Pancreas (tissue), 10 donors: Measurements from ENCODE around the gene RCAN1. TPM values are rescaled to one million over a fixed set of nuclear protein-coding genes. Genes with fewer than 3 reads are reported as not detected.
"Not testable (repeated sequence)": the region's sequence is repeated elsewhere in the genome, so short reads cannot be mapped to it uniquely, and the experiment has no call there.

Source experiments
- ATAC-seq, 4 donors: fragments of 200-7000 bp; cut with Tn5 transposase; one replicate each; pipeline versions ENCODE4 v1.8.0 to v1.9.1; 2020; ENCODE audit warnings: mild to moderate bottlenecking in 4 of 4, moderate library complexity in 4 of 4
- DNase-seq, 6 donors: peaks; one replicate each; pipeline ENCODE4 v3.0.0-alpha.2; 2020
- FAIRE-seq: peaks from 2 replicates; lab custom pipeline; 2012; peaks lifted over from hg19 to GRCh38; lab: Jason Lieb, UNC
- H3K27ac ChIP-seq, 4 donors: fragments of 200-600 bp; sonication (generic); 1 replicate in 3 of 4; 2 replicates in 1 of 4; pipeline versions ENCODE4 v1.5.0 to v1.8.0; 2020
- H3K27me3 ChIP-seq, 4 donors: fragments of 200-600 bp; one replicate each; pipeline ENCODE4 v1.8.0; 2021
- H3K36me3 ChIP-seq, 3 donors: fragments of 200-600 bp; sonication (generic) in 1 of 3; one replicate each; pipeline versions ENCODE4 v1.5.0 to v1.8.0; 2020 to 2021
- H3K4me1 ChIP-seq, 3 donors: fragments of 200-600 bp; one replicate each; pipeline ENCODE4 v1.8.0; 2021
- H3K4me3 ChIP-seq, 4 donors: fragments of 200-600 bp; sonication (generic) in 2 of 4; one replicate each; pipeline versions ENCODE4 v1.5.0 to v1.8.0; 2020 to 2021
- H3K9me3 ChIP-seq, 4 donors: fragments of 200-600 bp; one replicate each; pipeline ENCODE4 v1.8.0; 2021
- CTCF ChIP-seq, 4 donors: fragments of 200-600 bp; sonication (generic) in 3 of 4; IDR thresholded peaks; one replicate each; pipeline versions ENCODE4 v1.5.0 to v1.8.0; 2021; ENCODE audit warnings: antibody characterized with exemption in 4 of 4
- WGBS, 2 donors: extraction: QIAGEN DNeasy Blood & Tissue Kit; methylation state at CpG; one replicate each; pipeline ENCODE4 v1.1.7; 2013; 5-methylcytosine and 5-hydroxymethylcytosine counted together
- intact Hi-C, 3 donors: fragments of 100-400 bp; cut with DNase I; formaldehyde crosslinking; loops; one replicate each; pipeline versions ENCODE4 v1.11.1 to v1.14.2; 2022
- polyA plus RNA-seq, 2 donors: library from polyadenylated mRNA; stranded (reverse); fragments of 200-250 nt; gene quantifications; one replicate each; pipeline ENCODE4 v1.2.3, GENCODE V29; 2013
- total RNA-seq, 6 donors: library from RNA; stranded (reverse); fragmentation: NEBNext Ultra II Directional in 4 of 6; extraction: Animal tissue kit (Norgen Biotek cat#: 25700) in 4 of 6; gene quantifications; one replicate each; pipeline versions ENCODE4 v1.2.1 to v1.2.4, GENCODE V29; 2021 to 2023
- donor health status: healthy with polysubstance abuse.
- donor health status: DM: no; HTN: no; CAD: no; lungs with moderate emphysema.
- donor health status: DM: no; HTN: no; CAD: no.
- donor health status: control.
- donor health status: control.
- donor health status: Bipolar disorder and iron deficiency.
- donor health status: DM: yes; HTN: yes; CAD: no.
- donor health status: DM: no; HTN: no; CAD: no.
- donor health status: DM: no; HTN: no; CAD: no.
- donor health status: DM: yes; HTN: yes; CAD: no.

RCAN1 gene
- total and polyA plus RNA-seq, 8 donors, result 9.5 to 19.7 (median 14.7) TPM

- FAIRE-seq, result no peak
- Histone ChIP-seq H3K4me1 (no peaks in the 10 kb centered on the region), H3K36me3 (no peaks in the 10 kb centered on the region), H3K27ac (no peak overlapping the region), H3K9me3 (no peaks in the 10 kb centered on the region), H3K27me3 (no peaks in the 10 kb centered on the region), H3K4me3 (no peak overlapping the region)
- no peak for ATAC-seq
- intact Hi-C loops, result no loop called here
- TF ChIP-seq CTCF (IDR thresholded peaks at IDR 0.05), result no peak
- no peak for DNase-seq
- 67 to 81% methylated on average over 2 of the region's 2 CpGs for WGBS, 2 donors
Observed at GRCh38 chr21:34606621-34607020, 8.3 kb downstream of the RCAN1 start.

- WGBS, 2 donors, result 89 to 91% methylated on average over 7 of the region's 7 CpGs
- DNase-seq (no peak), ATAC-seq (no peak), FAIRE-seq (no peak)
- H3K36me3 ChIP-seq, result no peaks in the 10 kb centered on the region
- intact Hi-C loops, result no loop called here
- no peaks in the 10 kb centered on the region for H3K27me3 ChIP-seq
- H3K9me3 ChIP-seq, result no peaks in the 10 kb centered on the region
- TF ChIP-seq CTCF (IDR thresholded peaks at IDR 0.05), result no peak
- H3K4me3 ChIP-seq, result no peak overlapping the region
- no peak overlapping the region for H3K27ac ChIP-seq
- H3K4me1 ChIP-seq, result no peaks in the 10 kb centered on the region
Observed at GRCh38 chr21:34606051-34606450, 8.9 kb downstream of the RCAN1 start.

GRCh38 chr21:34604956-34605355 lies 10.0 kb downstream of the RCAN1 start:
- 87 to 95% methylated on average over 5 of the region's 5 CpGs for WGBS, 2 donors
- H3K36me3 ChIP-seq, ATAC-seq, DNase-seq, H3K4me3 ChIP-seq, intact Hi-C loops, H3K9me3 ChIP-seq, H3K27ac ChIP-seq, H3K27me3 ChIP-seq, FAIRE-seq, H3K4me1 ChIP-seq: not testable (repeated sequence)

- intact Hi-C loops, result no loop called here
- H3K27ac ChIP-seq, result no peak overlapping the region
- no peak for TF ChIP-seq CTCF (IDR thresholded peaks at IDR 0.05)
- H3K27me3 ChIP-seq, result no peaks in the 10 kb centered on the region
- H3K36me3 ChIP-seq, result no peaks in the 10 kb centered on the region
- no peaks in the 10 kb centered on the region for H3K9me3 ChIP-seq
- 91 to 96% methylated on average over 2 of the region's 2 CpGs for WGBS, 2 donors
- FAIRE-seq (no peak), DNase-seq (no peak), ATAC-seq (no peak)
- H3K4me1 ChIP-seq, result no peaks in the 10 kb centered on the region
- no peak overlapping the region for H3K4me3 ChIP-seq
Observed at GRCh38 chr21:34604556-34604955, 10.4 kb downstream of the RCAN1 start.

GRCh38 chr21:34603710-34604057 lies 11.2 kb downstream of the RCAN1 start:
- no peak for FAIRE-seq
- intact Hi-C loops, result no loop called here

More at GRCh38 chr21:34603710-34604057, 11.2 kb downstream of the RCAN1 start:
- Histone ChIP-seq H3K4me1 (no peaks in the 10 kb centered on the region), H3K36me3 (no peaks in the 10 kb centered on the region), H3K9me3 (no peaks in the 10 kb centered on the region), H3K27me3 (no peaks in the 10 kb centered on the region), H3K4me3 (no peak overlapping the region), H3K27ac (no peak overlapping the region)
- DNase-seq (no peak), ATAC-seq (no peak)
- no peak for TF ChIP-seq CTCF (IDR thresholded peaks at IDR 0.05)
